Measurements from ENCODE around the gene CPLX4.

Gene CPLX4

GRCh38 chr18:59293317-59293716, 25.1 kb downstream of the CPLX4 start:
- no peaks in the 10 kb centered on the region for H3K36me3 Mint-ChIP-seq (ENCODE audit: low read depth)
- H3K9me3 Mint-ChIP-seq: no peaks in the 10 kb centered on the region
- no peak overlapping the region for H3K27ac Mint-ChIP-seq
- H3K4me1 Mint-ChIP-seq: no peaks in the 10 kb centered on the region
- no peak for ATAC-seq
- no peak for DNase-seq
- H3K27me3 Mint-ChIP-seq: peaks cover 50% of the 10 kb centered on the region
- no peak overlapping the region for H3K4me3 Mint-ChIP-seq

DNA sequence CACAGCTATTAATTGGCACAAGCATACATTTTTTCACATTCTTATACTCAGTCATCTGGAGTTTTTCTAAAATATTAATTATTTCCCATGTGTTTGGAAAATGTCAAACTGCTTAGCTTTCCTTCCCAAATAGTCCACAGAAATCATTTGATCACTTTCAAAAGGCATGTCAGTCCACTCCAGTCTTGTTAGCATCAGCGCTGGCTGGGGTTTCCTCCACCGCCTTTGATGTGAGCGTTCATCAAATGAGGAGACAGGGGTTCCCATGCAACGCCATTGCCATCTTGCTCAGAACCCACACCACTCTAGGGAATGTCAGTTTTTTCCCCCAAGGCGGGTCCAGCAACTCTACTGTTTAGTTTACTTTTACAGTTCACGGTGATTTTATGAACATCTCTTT, 32.1 kb downstream of the CPLX4 start:
- no peaks in the 10 kb centered on the region for H3K4me1 Mint-ChIP-seq
- no peaks in the 10 kb centered on the region for H3K9me3 Mint-ChIP-seq
- H3K27me3 Mint-ChIP-seq: peaks cover 45% of the 10 kb centered on the region
- no peaks in the 10 kb centered on the region for H3K36me3 Mint-ChIP-seq (ENCODE audit: low read depth)
- H3K27ac Mint-ChIP-seq: no peak overlapping the region
- H3K4me3 Mint-ChIP-seq: no peak overlapping the region
- no peak for DNase-seq
- ATAC-seq: no peak

- ATAC-seq (no peak), DNase-seq (no peak)
- Mint-ChIP-seq H3K4me3 (no peak overlapping the region), H3K36me3 (ENCODE audit: low read depth) (no peaks in the 10 kb centered on the region), H3K4me1 (no peaks in the 10 kb centered on the region), H3K9me3 (no peaks in the 10 kb centered on the region), H3K27me3 (peaks cover 47% of the 10 kb centered on the region), H3K27ac (no peak overlapping the region)
These were observed 36.1 kb downstream of the CPLX4 start for GRCh38 chr18:59282341-59282740.

GRCh38 chr18:59279722-59280121, 38.7 kb downstream of the CPLX4 start:
- Mint-ChIP-seq H3K9me3 (no peaks in the 10 kb centered on the region), H3K4me3 (no peak overlapping the region), H3K27ac (no peak overlapping the region), H3K27me3 (peaks cover 56% of the 10 kb centered on the region), H3K4me1 (no peaks in the 10 kb centered on the region), H3K36me3 (ENCODE audit: low read depth) (no peaks in the 10 kb centered on the region)
- ATAC-seq (no peak), DNase-seq (no peak)

GRCh38 chr18:59279193-59279592, 39.3 kb downstream of the CPLX4 start:
- Mint-ChIP-seq H3K4me1 (no peaks in the 10 kb centered on the region), H3K27ac (no peak overlapping the region), H3K4me3 (no peak overlapping the region), H3K27me3 (peaks cover 56% of the 10 kb centered on the region), H3K36me3 (ENCODE audit: low read depth) (no peaks in the 10 kb centered on the region), H3K9me3 (no peaks in the 10 kb centered on the region)
- DNase-seq: no peak
- ATAC-seq: no peak

DNA sequence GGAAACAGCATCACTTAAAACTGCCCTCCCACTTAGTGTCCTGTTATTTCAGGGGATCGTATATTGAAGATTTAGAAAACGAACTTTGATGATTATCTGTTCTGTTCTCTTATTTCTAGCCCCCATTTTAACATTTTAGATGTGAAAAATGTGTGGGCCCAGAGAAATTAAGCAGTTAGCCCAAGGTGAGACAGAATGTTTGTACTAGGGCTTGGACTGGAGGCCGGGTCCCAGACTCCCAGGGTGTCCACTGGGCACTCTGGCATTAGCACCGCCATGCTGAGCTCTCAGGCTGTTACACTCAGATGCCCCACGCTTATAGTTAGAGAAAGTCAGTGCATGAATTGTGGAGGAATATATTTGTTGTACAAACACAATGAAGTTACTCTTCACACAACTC, 39.7 kb downstream of the CPLX4 start:
- no peak overlapping the region for H3K4me3 Mint-ChIP-seq
- ATAC-seq (no peak), DNase-seq (no peak)
- H3K36me3 Mint-ChIP-seq (ENCODE audit: low read depth): no peaks in the 10 kb centered on the region
- no peaks in the 10 kb centered on the region for H3K9me3 Mint-ChIP-seq
- H3K27ac Mint-ChIP-seq: no peak overlapping the region
- H3K4me1 Mint-ChIP-seq: peaks cover 2% of the 10 kb centered on the region
- H3K27me3 Mint-ChIP-seq: peaks cover 58% of the 10 kb centered on the region

- Mint-ChIP-seq H3K27me3 (peaks cover 65% of the 10 kb centered on the region), H3K9me3 (no peaks in the 10 kb centered on the region), H3K27ac (no peak overlapping the region), H3K4me3 (no peak overlapping the region), H3K4me1 (peaks cover 11% of the 10 kb centered on the region), H3K36me3 (ENCODE audit: low read depth) (no peaks in the 10 kb centered on the region)
- no peak for DNase-seq
- no peak for ATAC-seq
These were observed 42.4 kb downstream of the CPLX4 start for GRCh38 chr18:59276047-59276446.

DNA sequence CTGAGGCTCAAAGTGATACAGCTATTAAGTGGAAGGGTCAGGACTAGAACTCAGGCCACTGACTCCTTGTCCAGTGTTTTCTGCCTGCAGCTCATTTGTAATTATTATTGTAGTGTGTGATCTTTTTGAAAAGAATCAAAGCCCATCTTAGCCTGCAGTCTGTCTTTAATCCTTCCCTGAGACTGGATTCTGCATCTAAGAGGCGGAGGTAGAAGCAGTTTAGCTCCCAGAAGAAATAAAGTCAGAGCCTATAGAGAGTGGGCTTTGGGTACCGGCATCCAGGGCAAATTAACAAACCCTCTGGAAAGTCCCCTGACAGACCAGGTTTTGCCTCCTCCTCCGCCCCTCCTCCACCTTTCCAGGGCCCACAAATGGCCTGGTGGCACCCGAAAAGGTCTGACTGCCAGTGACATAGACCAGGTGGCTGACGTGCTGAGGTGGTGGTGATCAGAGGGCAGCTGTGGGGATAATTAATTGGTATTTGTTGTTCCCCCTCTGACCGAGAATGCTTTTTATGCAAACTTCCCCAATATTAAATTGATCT, 43.0 kb downstream of the CPLX4 start:
- DNase-seq (no peak), ATAC-seq (no peak)
- peaks cover 69% of the 10 kb centered on the region for H3K27me3 Mint-ChIP-seq
- no peak overlapping the region for H3K4me3 Mint-ChIP-seq
- H3K27ac Mint-ChIP-seq: no peak overlapping the region
- H3K36me3 Mint-ChIP-seq (ENCODE audit: low read depth): no peaks in the 10 kb centered on the region
- H3K9me3 Mint-ChIP-seq: no peaks in the 10 kb centered on the region
- peaks cover 11% of the 10 kb centered on the region for H3K4me1 Mint-ChIP-seq

DNA sequence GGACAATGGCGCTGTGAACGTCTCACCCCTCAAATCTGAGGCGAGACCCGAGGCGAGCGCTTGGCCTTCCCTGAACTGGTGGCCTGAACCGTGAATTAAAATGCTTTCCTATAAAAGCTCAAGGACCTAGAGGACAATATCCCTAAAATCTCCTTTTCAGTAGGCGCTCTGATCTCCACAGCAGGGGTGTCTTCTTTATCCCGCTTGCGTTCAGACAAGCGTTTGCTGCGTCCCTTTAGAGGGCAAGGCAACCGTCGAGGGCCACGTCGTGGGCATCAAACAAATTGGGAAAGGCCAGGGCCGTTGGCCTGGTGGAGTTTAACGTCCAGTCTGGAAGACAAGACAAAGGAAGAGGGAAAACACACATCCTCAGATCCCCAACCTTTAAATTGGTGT, 43.9 kb downstream of the CPLX4 start:
- ATAC-seq: no peak

GRCh38 chr18:59273759-59274532, 44.5 kb downstream of the CPLX4 start:
- Mint-ChIP-seq H3K27me3 (peaks cover 76% of the 10 kb centered on the region), H3K27ac (no peak overlapping the region), H3K4me1 (peaks cover 16% of the 10 kb centered on the region), H3K4me3 (peak overlapping the region; percentile 14), H3K36me3 (ENCODE audit: low read depth) (no peaks in the 10 kb centered on the region), H3K9me3 (no peaks in the 10 kb centered on the region)
- no peak for ATAC-seq
- no peak for DNase-seq

More for the DNA sequence above, 43.9 kb downstream of the CPLX4 start:
- Mint-ChIP-seq H3K27ac (no peak overlapping the region), H3K27me3 (peaks cover 74% of the 10 kb centered on the region), H3K9me3 (no peaks in the 10 kb centered on the region), H3K4me1 (peaks cover 15% of the 10 kb centered on the region), H3K36me3 (ENCODE audit: low read depth) (no peaks in the 10 kb centered on the region), H3K4me3 (no peak overlapping the region)
- no peak for DNase-seq

GRCh38 chr18:59272891-59273758, 45.3 kb downstream of the CPLX4 start, which contains the start of gene RAX:
Gene RAX, minus strand, starts transcription at chr18:59273454. Its CDS starts 248 bp downstream, at chr18:59273206.
- Mint-ChIP-seq H3K27me3 (peaks cover 80% of the 10 kb centered on the region), H3K4me3 (peak within 1 kb of the TSS; percentile 14), H3K27ac (no peak within 1 kb of the TSS), H3K9me3 (no peaks in the 10 kb centered on the region), H3K36me3 (ENCODE audit: low read depth) (no peaks in the 10 kb centered on the region), H3K4me1 (peaks cover 22% of the 10 kb centered on the region)
- DNase-seq (no peak), ATAC-seq (peak; percentile 45)

DNA sequence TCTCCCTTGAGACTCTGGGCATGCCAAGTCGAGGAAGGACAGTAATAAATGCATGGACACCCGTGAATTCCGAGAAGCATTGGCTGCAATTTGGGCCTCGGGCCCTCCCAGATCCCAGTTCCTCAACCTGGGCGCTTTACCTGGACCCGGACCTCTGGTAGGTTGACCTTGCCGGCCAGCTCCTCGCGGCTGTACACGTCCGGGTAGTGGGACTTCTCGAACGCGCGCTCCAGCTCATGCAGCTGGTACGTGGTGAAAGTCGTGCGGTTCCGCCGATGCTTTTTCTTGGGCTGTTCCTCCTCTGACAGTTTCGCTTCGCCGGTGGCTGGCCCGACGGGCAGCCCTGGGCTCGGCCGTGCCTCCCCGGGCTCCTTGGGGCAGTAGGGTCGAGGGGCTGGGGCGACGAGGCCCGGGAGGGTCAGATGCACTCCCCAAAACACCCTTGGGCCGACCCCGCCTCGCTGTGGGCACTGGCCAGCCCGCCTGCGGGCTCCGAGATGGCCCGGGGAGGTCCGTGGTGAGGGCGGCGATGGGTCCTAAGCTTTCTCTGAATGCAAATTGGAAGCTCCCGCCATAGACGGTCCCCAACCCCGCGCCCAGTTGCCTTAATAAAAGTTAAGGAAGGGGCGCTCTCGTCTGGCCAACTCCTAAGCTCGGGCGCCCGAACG, 46.1 kb downstream of the CPLX4 start:
- no peak overlapping the region for H3K4me3 Mint-ChIP-seq
- H3K9me3 Mint-ChIP-seq: no peaks in the 10 kb centered on the region
- no peak overlapping the region for H3K27ac Mint-ChIP-seq
- no peaks in the 10 kb centered on the region for H3K36me3 Mint-ChIP-seq (ENCODE audit: low read depth)
- no peak for ATAC-seq
- peaks cover 25% of the 10 kb centered on the region for H3K4me1 Mint-ChIP-seq
- H3K27me3 Mint-ChIP-seq: peaks cover 81% of the 10 kb centered on the region
- no peak for DNase-seq

DNA sequence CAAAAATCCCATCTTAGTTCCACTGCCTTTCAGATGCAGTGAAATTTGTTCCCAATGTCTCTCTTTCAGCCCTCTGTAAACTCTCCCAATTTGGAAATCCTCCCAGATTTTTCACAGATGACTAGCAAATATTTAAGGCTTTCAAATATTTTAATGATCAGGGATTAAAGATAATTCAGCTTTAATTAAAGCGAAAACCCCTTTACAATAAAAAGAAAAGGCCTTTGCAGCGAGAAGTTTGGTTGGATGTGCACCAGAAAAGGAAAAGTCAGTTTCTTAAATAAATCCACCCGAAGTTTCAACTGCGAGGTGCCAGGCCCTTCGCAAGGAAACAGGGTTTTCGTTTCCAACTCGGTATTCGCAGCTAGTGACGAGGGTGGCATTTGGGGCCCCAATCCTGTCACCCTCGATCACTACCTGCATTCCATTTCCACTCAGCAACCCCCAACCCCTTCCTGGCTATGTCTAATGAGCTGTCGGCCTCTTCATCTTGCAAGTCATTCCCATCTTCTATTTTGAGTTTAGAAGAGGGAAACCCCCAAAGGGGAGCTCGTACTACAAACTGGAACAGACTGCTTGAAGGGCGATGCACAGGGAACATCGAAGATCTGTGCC, 46.7 kb downstream of the CPLX4 start:
- peaks cover 84% of the 10 kb centered on the region for H3K27me3 Mint-ChIP-seq
- H3K36me3 Mint-ChIP-seq (ENCODE audit: low read depth): no peaks in the 10 kb centered on the region
- peaks cover 25% of the 10 kb centered on the region for H3K4me1 Mint-ChIP-seq
- H3K27ac Mint-ChIP-seq: no peak overlapping the region
- ATAC-seq (no peak), DNase-seq (no peak)
- no peaks in the 10 kb centered on the region for H3K9me3 Mint-ChIP-seq
- no peak overlapping the region for H3K4me3 Mint-ChIP-seq

DNA sequence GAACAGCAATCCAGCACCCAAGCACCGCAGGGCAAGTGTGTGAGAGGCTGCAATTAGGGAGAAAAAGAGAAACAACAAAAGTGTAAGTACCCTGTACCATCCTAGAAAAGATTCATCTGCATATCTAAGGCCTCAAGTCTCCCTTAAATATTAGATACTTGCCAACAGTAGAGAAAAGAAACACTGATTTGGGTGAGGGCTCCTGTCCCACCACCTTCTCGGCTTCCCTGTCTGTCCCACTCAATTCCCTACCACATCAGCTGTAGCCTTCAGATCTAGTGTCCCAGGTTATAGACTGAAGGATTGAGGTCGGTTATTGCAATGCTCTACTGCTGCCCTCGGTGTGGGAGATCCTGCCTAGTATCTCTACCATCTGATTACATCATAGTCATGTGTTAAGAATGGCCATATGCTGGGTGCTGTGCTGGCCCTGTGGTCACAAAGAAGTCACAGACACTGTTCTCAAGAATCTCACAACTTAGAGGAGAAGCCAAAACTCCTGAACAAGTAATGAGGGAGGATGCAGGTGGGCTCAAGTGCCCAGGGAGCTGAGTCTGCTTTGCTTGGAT, 47.7 kb downstream of the CPLX4 start:
- peaks cover 25% of the 10 kb centered on the region for H3K4me1 Mint-ChIP-seq
- no peaks in the 10 kb centered on the region for H3K9me3 Mint-ChIP-seq

More for the DNA sequence above, 47.7 kb downstream of the CPLX4 start:
- H3K27me3 Mint-ChIP-seq: peaks cover 84% of the 10 kb centered on the region
- no peak overlapping the region for H3K27ac Mint-ChIP-seq
- H3K36me3 Mint-ChIP-seq (ENCODE audit: low read depth): no peaks in the 10 kb centered on the region
- H3K4me3 Mint-ChIP-seq: no peak overlapping the region
- ATAC-seq: no peak
- DNase-seq: no peak

Data from activated naive CD8-positive, alpha-beta T cell treated with anti-CD3 and anti-CD28 coated beads, Interleukin-2, amount 50 U/mL, for 24 hours (primary cell).